ENCODE results near the gene C1orf232. TPM values are rescaled to one million over a fixed set of nuclear protein-coding genes. Genes with fewer than 3 reads are reported as not detected.

Gene C1orf232
- total and polyA plus RNA-seq, 9 donors: not detected

GRCh38 chr1:26134466-26134865 is 34.3 kb downstream of the C1orf232 start:
- no peaks in the 10 kb centered on the region for H3K9me3 ChIP-seq

GRCh38 chr1:26132834-26133167 is 36.0 kb downstream of the C1orf232 start:
- TF ChIP-seq POLR2A (IDR thresholded peaks at IDR 0.05) (no peak), EP300 (IDR thresholded peaks at IDR 0.05) (no peak), CTCF (IDR thresholded peaks at IDR 0.05) (no peak)

More at GRCh38 chr1:26134466-26134865, 34.3 kb downstream of the C1orf232 start:
- Histone ChIP-seq H3K27me3 (no peaks in the 10 kb centered on the region), H3K36me3 (no peaks in the 10 kb centered on the region), H3K27ac (no peak overlapping the region), H3K4me3 (no peak overlapping the region), H3K4me1 (ENCODE audit: insufficient read depth) (no peaks in the 10 kb centered on the region)
- WGBS, 3 donors: 83 to 90% (median 88%) methylated on average over 3 of the region's 3 CpGs
- no peak for TF ChIP-seq CTCF (IDR thresholded peaks at IDR 0.05)
- no peak for TF ChIP-seq EP300 (IDR thresholded peaks at IDR 0.05)
- TF ChIP-seq POLR2A (IDR thresholded peaks at IDR 0.05): no peak
- DNase-seq: no peak
- intact Hi-C loops (cut with DNase I): no loop called here

GRCh38 chr1:26132128-26132833 is 36.5 kb downstream of the C1orf232 start:
- WGBS, 3 donors: 76 to 81% (median 78%) methylated on average over 5 of the region's 5 CpGs
- H3K4me1 ChIP-seq (ENCODE audit: insufficient read depth): no peaks in the 10 kb centered on the region
- TF ChIP-seq POLR2A (IDR thresholded peaks at IDR 0.05): no peak
- no peak for TF ChIP-seq EP300 (IDR thresholded peaks at IDR 0.05)
- no peak for TF ChIP-seq CTCF (IDR thresholded peaks at IDR 0.05)
- intact Hi-C loops (cut with DNase I): no loop called here
- no peak overlapping the region for H3K4me3 ChIP-seq
- no peaks in the 10 kb centered on the region for H3K9me3 ChIP-seq
- H3K36me3 ChIP-seq: no peaks in the 10 kb centered on the region
- H3K27ac ChIP-seq: no peak overlapping the region
- H3K27me3 ChIP-seq: no peaks in the 10 kb centered on the region
- DNase-seq: no peak

More at GRCh38 chr1:26132834-26133167, 36.0 kb downstream of the C1orf232 start:
- no peaks in the 10 kb centered on the region for H3K9me3 ChIP-seq
- no peak for DNase-seq
- no peak overlapping the region for H3K4me3 ChIP-seq
- intact Hi-C loops (cut with DNase I): no loop called here
- no peaks in the 10 kb centered on the region for H3K27me3 ChIP-seq
- H3K36me3 ChIP-seq: no peaks in the 10 kb centered on the region
- 87 to 92% (median 87%) methylated on average over 2 of the region's 2 CpGs for WGBS, 3 donors
- no peak overlapping the region for H3K27ac ChIP-seq
- no peaks in the 10 kb centered on the region for H3K4me1 ChIP-seq (ENCODE audit: insufficient read depth)

GRCh38 chr1:26130695-26131094 is 38.1 kb downstream of the C1orf232 start:
- Histone ChIP-seq H3K36me3 (no peaks in the 10 kb centered on the region), H3K27ac (no peak overlapping the region), H3K9me3 (no peaks in the 10 kb centered on the region), H3K4me3 (no peak overlapping the region), H3K27me3 (no peaks in the 10 kb centered on the region), H3K4me1 (ENCODE audit: insufficient read depth) (no peaks in the 10 kb centered on the region)
- TF ChIP-seq CTCF (IDR thresholded peaks at IDR 0.05) (no peak), POLR2A (IDR thresholded peaks at IDR 0.05) (no peak), EP300 (IDR thresholded peaks at IDR 0.05) (no peak)
- intact Hi-C loops (cut with DNase I): no loop called here
- DNase-seq: no peak
- WGBS, 3 donors: 47 to 50% (median 48%) methylated on average over 1 of the region's 1 CpG

Data from ovary (tissue), 9 donors.